Measurements from ENCODE around the gene RBMS3. TPM values are rescaled to one million over a fixed set of nuclear protein-coding genes. Genes with fewer than 3 reads are reported as not detected.

Gene RBMS3
- total RNA-seq, 1 donor from 2014 or later, result 58.5 TPM

- no peaks in the 10 kb centered on the region for H3K36me3 ChIP-seq
- intact Hi-C loops (cut with DNase I), result no loop called here
- H3K27me3 ChIP-seq (ENCODE audit: low read depth), result no peaks in the 10 kb centered on the region
- no peaks in the 10 kb centered on the region for H3K9me3 ChIP-seq
- peaks cover 4% of the 10 kb centered on the region for H3K4me1 ChIP-seq
- H3K4me3 ChIP-seq, result no peak overlapping the region
- ATAC-seq, result no peak
- TF ChIP-seq CTCF (IDR thresholded peaks at IDR 0.05), result no peak
- H3K27ac ChIP-seq, result no peak overlapping the region
- DNase-seq, result no peak
Measured at GRCh38 chr3:29708884-29709283, 428.0 kb downstream of the RBMS3 start.

GRCh38 chr3:29711255-29711771 is 430.4 kb downstream of the RBMS3 start:
- Histone ChIP-seq H3K36me3 (no peaks in the 10 kb centered on the region), H3K9me3 (no peaks in the 10 kb centered on the region), H3K27ac (no peak overlapping the region), H3K27me3 (ENCODE audit: low read depth) (no peaks in the 10 kb centered on the region), H3K4me1 (peaks cover 4% of the 10 kb centered on the region), H3K4me3 (no peak overlapping the region)
- peak; percentile 23 to 43 for ATAC-seq
- no peak for DNase-seq
- intact Hi-C loops (cut with DNase I), result no loop called here
- TF ChIP-seq CTCF (IDR thresholded peaks at IDR 0.05), result no peak

GRCh38 chr3:29716213-29716612 is 435.3 kb downstream of the RBMS3 start:
- no peak for TF ChIP-seq CTCF (IDR thresholded peaks at IDR 0.05)
- H3K4me3 ChIP-seq, result no peak overlapping the region
- no peaks in the 10 kb centered on the region for H3K36me3 ChIP-seq
- no peaks in the 10 kb centered on the region for H3K27me3 ChIP-seq (ENCODE audit: low read depth)
- no peaks in the 10 kb centered on the region for H3K4me1 ChIP-seq
- no peaks in the 10 kb centered on the region for H3K9me3 ChIP-seq
- intact Hi-C loops (cut with DNase I), result no loop called here
- no peak overlapping the region for H3K27ac ChIP-seq
- ATAC-seq (no peak), DNase-seq (no peak)

- intact Hi-C loops (cut with DNase I), result no loop called here
- DNase-seq (no peak), ATAC-seq (peak; percentile 31 to 65)
- Histone ChIP-seq H3K4me1 (no peaks in the 10 kb centered on the region), H3K36me3 (no peaks in the 10 kb centered on the region), H3K27ac (no peak overlapping the region), H3K4me3 (no peak overlapping the region), H3K27me3 (ENCODE audit: low read depth) (no peaks in the 10 kb centered on the region), H3K9me3 (no peaks in the 10 kb centered on the region)
- no peak for TF ChIP-seq CTCF (IDR thresholded peaks at IDR 0.05)
Measured at GRCh38 chr3:29718661-29719065, 437.8 kb downstream of the RBMS3 start.

GRCh38 chr3:29720665-29721064 is 439.8 kb downstream of the RBMS3 start:
- Histone ChIP-seq H3K36me3 (no peaks in the 10 kb centered on the region), H3K4me1 (no peaks in the 10 kb centered on the region), H3K9me3 (no peaks in the 10 kb centered on the region), H3K4me3 (no peak overlapping the region), H3K27me3 (ENCODE audit: low read depth) (no peaks in the 10 kb centered on the region), H3K27ac (no peak overlapping the region)
- ATAC-seq (no peak), DNase-seq (no peak)
- intact Hi-C loops (cut with DNase I), result no loop called here
- no peak for TF ChIP-seq CTCF (IDR thresholded peaks at IDR 0.05)

- Histone ChIP-seq H3K27ac (no peak overlapping the region), H3K27me3 (ENCODE audit: low read depth) (no peaks in the 10 kb centered on the region), H3K9me3 (no peaks in the 10 kb centered on the region), H3K36me3 (no peaks in the 10 kb centered on the region), H3K4me3 (no peak overlapping the region), H3K4me1 (no peaks in the 10 kb centered on the region)
- no peak for DNase-seq
- no peak for ATAC-seq
- intact Hi-C loops (cut with DNase I), result no loop called here
- TF ChIP-seq CTCF (IDR thresholded peaks at IDR 0.05), result no peak
Measured at GRCh38 chr3:29721789-29722188, 440.9 kb downstream of the RBMS3 start.

Measured in lower lobe of right lung (tissue), 2 donors.